ENCODE data around the gene IL22RA1.

Gene IL22RA1

DNA sequence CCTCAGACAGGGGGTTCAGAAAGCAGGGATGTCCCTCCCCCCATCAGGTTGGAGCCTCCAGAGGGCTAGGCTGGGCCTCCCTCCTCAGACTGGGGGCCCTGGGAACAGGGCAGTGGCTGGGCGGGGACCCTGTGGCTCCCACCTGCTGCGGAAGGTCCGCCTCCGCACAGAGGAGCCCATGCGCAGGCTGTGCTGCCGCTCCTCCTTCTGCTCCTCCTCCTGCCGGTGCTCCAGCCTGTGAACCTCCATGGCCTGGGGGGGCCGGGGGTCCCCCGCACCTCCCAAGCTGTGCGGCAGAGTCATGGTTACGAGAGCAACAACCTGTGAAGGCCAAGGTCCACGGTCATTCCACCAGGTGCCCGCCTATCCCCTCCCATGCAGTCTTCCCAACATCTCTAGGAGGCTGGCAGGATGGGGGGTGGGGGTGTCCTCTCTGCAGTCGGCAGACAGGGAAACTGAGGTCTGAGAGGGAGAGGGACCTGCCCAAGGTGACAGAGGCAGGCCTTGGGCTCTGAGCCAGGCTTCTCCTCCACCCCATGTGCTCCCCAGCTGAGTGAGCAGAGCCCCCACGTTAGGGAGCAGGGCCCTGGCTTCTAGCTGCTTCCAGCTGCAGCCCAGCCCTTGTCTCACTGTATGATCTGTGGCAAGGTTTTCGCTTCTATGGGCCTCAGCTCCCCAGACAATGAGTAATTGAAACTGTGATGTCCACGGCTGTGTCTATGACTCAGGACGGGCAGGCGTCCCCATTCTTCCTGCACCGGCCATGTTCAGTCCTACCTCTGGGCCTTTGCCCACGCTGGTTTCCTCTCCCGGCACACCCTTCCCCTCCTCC lies 34.4 kb downstream of the IL22RA1 start:
- Histone ChIP-seq H3K9ac (ENCODE audit: low read depth, low read length) (no peak overlapping the region), H3K4me1 (ENCODE audit: insufficient read depth, low read length) (peaks cover 11% of the 10 kb centered on the region), H3K36me3 (ENCODE audit: insufficient read depth, low read length) (no peaks in the 10 kb centered on the region), H3K9me3 (ENCODE audit: control insufficient read depth, insufficient read depth, low read length) (no peaks in the 10 kb centered on the region)

- peaks cover 11% of the 10 kb centered on the region for H3K4me1 ChIP-seq (ENCODE audit: insufficient read depth, low read length)
- no peaks in the 10 kb centered on the region for H3K9me3 ChIP-seq (ENCODE audit: control insufficient read depth, insufficient read depth, low read length)
- H3K36me3 ChIP-seq (ENCODE audit: insufficient read depth, low read length) = no peaks in the 10 kb centered on the region
- H3K9ac ChIP-seq (ENCODE audit: low read depth, low read length) = no peak overlapping the region
Observed at GRCh38 chr1:24107462-24108138, 35.3 kb downstream of the IL22RA1 start.

DNA sequence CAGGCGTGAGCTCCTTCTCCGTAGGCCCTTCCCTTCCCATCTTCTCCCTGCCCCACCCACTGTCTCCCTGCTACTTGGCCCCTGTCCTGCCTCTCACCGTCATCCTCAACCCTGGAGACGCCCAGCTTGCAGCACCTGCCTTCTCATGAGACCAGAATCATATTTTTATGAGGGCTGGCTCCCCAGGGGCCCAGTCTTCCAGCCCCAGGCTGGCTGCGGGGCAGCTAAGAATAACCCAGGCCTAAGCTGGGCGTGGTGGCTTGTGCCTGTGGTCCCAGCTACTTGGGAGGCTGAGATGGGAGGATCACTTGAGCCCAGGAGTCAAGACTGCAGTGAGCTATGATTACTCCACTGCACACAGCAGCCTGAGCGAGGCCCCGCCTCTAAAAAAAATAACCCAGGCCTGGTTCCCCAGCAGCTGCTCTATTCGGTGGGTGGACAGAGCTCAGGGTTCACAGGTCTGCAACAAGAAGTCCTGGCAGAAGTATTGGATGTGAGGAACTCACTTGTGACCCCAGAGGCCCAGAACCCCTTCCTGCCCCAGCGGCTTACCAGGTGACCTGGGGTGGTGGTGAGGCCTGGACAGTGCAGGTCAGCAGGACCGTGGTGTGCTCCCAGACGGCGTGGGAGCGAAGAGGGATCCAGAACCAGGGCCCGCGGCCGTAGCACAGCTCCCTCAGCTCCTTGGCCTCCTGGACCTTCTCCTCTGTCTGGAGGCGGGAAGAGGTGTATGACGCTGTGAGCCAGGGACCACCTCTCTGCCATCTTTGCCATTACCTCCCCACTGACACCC lies 37.4 kb downstream of the IL22RA1 start:
- no peaks in the 10 kb centered on the region for H3K9me3 ChIP-seq (ENCODE audit: control insufficient read depth, insufficient read depth, low read length)
- no peak overlapping the region for H3K9ac ChIP-seq (ENCODE audit: low read depth, low read length)
- H3K4me1 ChIP-seq (ENCODE audit: insufficient read depth, low read length) = peaks cover 11% of the 10 kb centered on the region
- H3K36me3 ChIP-seq (ENCODE audit: insufficient read depth, low read length) = no peaks in the 10 kb centered on the region

DNA sequence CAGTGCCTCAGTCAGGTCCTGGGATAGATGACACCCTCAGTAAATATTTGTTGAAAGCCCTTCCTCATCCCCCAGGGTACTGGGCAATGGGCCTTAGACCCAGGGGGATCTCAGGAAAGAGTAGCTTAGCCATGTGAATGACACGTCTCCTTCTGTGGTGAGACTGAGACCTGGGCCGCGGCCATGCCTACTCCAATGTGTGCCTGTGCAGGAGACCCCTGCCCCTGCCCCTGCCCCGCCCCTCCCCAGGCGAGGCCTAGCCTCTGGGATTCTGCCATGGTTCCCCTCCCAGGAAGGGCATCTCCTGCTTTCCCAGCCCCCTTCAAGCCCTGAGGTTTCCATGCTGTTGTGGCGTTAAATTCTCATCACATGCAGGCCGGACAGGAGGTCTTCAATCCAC lies 38.1 kb downstream of the IL22RA1 start:
- no peak overlapping the region for H3K9ac ChIP-seq (ENCODE audit: low read depth, low read length)
- no peaks in the 10 kb centered on the region for H3K36me3 ChIP-seq (ENCODE audit: insufficient read depth, low read length)

DNA sequence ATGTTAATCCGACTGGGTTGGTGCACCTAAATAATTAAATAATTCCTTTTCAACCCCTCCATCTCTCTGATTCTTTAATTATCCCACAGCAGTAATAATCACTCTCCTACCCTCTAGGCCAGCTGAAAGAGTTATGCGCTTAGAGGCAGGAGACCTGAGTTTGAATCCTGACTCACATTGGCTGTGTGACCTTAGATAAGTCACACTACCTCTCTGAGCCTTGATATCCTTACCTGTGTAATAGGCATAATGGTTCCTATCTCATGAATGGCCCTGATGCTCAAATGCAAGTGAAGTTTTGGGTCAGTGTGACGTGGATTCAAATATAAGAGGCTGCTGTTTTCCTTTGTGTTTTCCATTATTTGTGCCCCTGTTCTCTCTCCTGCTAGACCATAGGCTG lies 39.1 kb downstream of the IL22RA1 start:
- Histone ChIP-seq H3K36me3 (ENCODE audit: insufficient read depth, low read length) (no peaks in the 10 kb centered on the region), H3K9ac (ENCODE audit: low read depth, low read length) (no peak overlapping the region), H3K4me1 (ENCODE audit: insufficient read depth, low read length) (peaks cover 11% of the 10 kb centered on the region), H3K9me3 (ENCODE audit: control insufficient read depth, insufficient read depth, low read length) (no peaks in the 10 kb centered on the region)

More for the DNA sequence above, 38.1 kb downstream of the IL22RA1 start:
- no peaks in the 10 kb centered on the region for H3K9me3 ChIP-seq (ENCODE audit: control insufficient read depth, insufficient read depth, low read length)
- peaks cover 11% of the 10 kb centered on the region for H3K4me1 ChIP-seq (ENCODE audit: insufficient read depth, low read length)

DNA sequence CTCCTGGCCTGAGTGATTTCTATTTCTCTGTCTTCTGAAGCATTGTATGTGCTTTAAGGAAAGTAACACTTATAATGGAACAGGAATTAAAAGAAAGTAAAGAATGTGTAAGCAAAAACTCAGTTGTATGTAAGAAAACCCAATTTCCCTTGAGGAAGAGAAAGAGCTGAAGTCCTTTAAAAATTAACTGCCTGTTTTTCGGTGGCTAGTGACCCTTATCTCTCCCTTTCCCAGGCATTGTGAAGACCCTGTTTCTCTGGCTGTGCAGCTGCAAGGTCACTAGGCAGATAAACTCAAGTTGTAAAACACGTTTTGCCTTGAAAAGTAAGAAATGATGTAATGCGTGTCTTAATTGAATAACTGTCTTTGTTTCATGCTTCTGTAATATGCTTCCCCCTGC lies 39.5 kb downstream of the IL22RA1 start:
- H3K4me1 ChIP-seq (ENCODE audit: insufficient read depth, low read length) = peaks cover 11% of the 10 kb centered on the region
- no peaks in the 10 kb centered on the region for H3K9me3 ChIP-seq (ENCODE audit: control insufficient read depth, insufficient read depth, low read length)
- no peaks in the 10 kb centered on the region for H3K36me3 ChIP-seq (ENCODE audit: insufficient read depth, low read length)
- H3K9ac ChIP-seq (ENCODE audit: low read depth, low read length) = no peak overlapping the region

DNA sequence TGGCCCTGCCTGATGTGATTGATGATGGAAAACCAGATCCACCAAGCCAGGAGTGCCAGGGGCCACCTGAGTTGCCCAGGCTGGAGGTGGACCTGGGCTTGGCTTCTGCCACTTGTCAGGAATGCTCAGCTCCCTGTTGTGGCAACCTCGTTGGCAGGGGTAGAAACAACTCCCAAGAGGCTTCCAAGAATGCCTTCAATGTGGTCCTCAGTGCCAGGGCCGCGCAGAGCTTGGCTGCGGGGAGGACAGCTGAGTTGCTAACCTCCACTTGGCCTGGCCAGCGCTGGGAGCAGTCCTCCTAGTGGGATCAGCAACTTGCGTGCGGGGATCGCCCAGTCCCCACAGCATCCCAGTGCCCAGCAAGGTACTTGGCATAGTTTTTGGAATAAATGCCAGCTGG lies 40.0 kb downstream of the IL22RA1 start:
- H3K9me3 ChIP-seq (ENCODE audit: control insufficient read depth, insufficient read depth, low read length) = no peaks in the 10 kb centered on the region
- peaks cover 8% of the 10 kb centered on the region for H3K4me1 ChIP-seq (ENCODE audit: insufficient read depth, low read length)
- no peaks in the 10 kb centered on the region for H3K36me3 ChIP-seq (ENCODE audit: insufficient read depth, low read length)
- H3K9ac ChIP-seq (ENCODE audit: low read depth, low read length) = no peak overlapping the region

- no peaks in the 10 kb centered on the region for H3K9me3 ChIP-seq (ENCODE audit: control insufficient read depth, insufficient read depth, low read length)
- H3K4me1 ChIP-seq (ENCODE audit: insufficient read depth, low read length) = no peaks in the 10 kb centered on the region; the same call in 1 of the 2 replicates
- H3K9ac ChIP-seq (ENCODE audit: low read depth, low read length) = no peak overlapping the region
- H3K36me3 ChIP-seq (ENCODE audit: insufficient read depth, low read length) = no peaks in the 10 kb centered on the region
Observed at GRCh38 chr1:24101796-24102586, 40.9 kb downstream of the IL22RA1 start.

DNA sequence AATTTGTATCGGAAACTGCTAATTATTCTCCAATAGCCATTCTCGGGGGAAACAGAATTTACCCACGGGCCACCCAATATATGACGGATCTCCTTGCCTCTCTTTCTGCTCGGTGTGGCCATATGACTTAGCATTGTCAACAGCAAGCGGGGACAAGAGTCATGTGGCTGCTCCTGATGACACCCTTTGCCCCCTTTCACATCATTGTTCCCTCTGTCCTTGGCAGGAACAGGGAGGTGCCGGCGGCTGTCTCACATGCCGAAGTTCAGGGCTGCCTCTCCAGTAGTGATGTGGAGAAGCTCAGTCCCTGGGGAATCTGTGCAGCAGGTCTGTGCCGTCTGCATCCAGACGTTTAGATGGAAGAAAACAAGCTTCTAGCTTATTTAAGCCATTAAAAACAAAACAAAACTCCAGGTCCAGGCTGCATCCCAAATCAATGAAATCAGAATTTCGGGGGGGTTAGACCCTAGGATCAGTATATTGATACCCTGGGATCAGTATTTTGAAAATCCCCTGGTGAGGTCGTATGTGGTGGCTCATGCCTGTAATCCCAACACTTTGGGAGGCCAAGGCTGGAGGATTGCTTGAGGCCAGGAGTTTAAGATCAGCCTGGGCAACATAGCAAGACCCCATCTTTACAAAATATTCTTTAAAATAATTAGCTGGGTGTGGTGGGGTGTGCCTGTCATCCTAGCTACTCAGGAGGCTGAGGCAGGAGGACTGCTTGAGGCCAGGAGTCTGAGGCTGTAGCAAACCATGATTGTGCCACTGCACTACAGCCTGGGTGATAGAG lies 41.8 kb downstream of the IL22RA1 start:
- Histone ChIP-seq H3K9ac (ENCODE audit: low read depth, low read length) (no peak overlapping the region), H3K9me3 (ENCODE audit: control insufficient read depth, insufficient read depth, low read length) (no peaks in the 10 kb centered on the region), H3K4me1 (ENCODE audit: insufficient read depth, low read length) (no peaks in the 10 kb centered on the region; the same call in 1 of the 2 replicates), H3K36me3 (ENCODE audit: insufficient read depth, low read length) (no peaks in the 10 kb centered on the region)

DNA sequence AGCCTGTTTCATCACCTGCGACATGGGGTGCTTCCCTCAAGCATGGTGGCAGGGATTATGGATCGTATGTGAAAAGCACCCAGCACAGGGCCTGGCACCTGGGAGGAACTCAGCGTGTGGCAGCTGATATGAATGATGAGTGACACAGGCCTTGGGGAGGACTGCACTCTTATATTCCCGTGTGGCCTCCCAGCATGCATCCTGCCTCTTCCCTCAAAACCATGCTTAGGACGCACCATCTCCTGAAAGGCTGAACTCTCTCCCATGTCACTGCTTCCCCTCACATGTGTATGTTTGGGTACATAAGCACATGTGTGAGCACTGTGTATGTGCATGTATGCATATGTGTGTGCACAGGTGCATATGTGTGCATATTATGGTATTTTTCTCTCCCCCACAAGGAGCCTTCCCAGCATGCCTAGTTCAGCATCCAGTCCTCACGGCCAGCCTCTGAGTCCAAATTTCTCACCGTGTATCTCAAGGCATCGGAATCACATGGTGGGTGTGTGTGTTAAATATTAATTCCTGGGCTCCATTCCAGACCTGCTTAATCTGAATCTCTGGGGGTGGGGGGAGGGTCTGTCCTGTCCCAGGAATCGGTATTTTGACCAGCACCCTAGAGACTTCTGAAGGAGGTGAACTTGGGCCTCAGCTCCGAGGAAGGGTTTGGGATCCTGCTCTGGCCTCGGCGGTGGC lies 43.8 kb downstream of the IL22RA1 start:
- H3K9me3 ChIP-seq (ENCODE audit: control insufficient read depth, insufficient read depth, low read length) = no peaks in the 10 kb centered on the region

GRCh38 chr1:24098102-24098501 lies 44.8 kb downstream of the IL22RA1 start:
- Histone ChIP-seq H3K4me1 (ENCODE audit: insufficient read depth, low read length) (no peaks in the 10 kb centered on the region; the same call in 1 of the 2 replicates), H3K9me3 (ENCODE audit: control insufficient read depth, insufficient read depth, low read length) (no peaks in the 10 kb centered on the region), H3K9ac (ENCODE audit: low read depth, low read length) (no peak overlapping the region), H3K36me3 (ENCODE audit: insufficient read depth, low read length) (no peaks in the 10 kb centered on the region)

More for the DNA sequence above, 43.8 kb downstream of the IL22RA1 start:
- H3K4me1 ChIP-seq (ENCODE audit: insufficient read depth, low read length) = no peaks in the 10 kb centered on the region; the same call in 1 of the 2 replicates
- H3K9ac ChIP-seq (ENCODE audit: low read depth, low read length) = no peak overlapping the region
- no peaks in the 10 kb centered on the region for H3K36me3 ChIP-seq (ENCODE audit: insufficient read depth, low read length)

- no peaks in the 10 kb centered on the region for H3K36me3 ChIP-seq (ENCODE audit: insufficient read depth, low read length)
- H3K4me1 ChIP-seq (ENCODE audit: insufficient read depth, low read length) = no peaks in the 10 kb centered on the region; the same call in 1 of the 2 replicates
- no peak overlapping the region for H3K9ac ChIP-seq (ENCODE audit: low read depth, low read length)
- no peaks in the 10 kb centered on the region for H3K9me3 ChIP-seq (ENCODE audit: control insufficient read depth, insufficient read depth, low read length)
Observed at GRCh38 chr1:24097663-24098062, 45.3 kb downstream of the IL22RA1 start.

GRCh38 chr1:24096739-24097103 lies 46.2 kb downstream of the IL22RA1 start:
- H3K4me1 ChIP-seq (ENCODE audit: insufficient read depth, low read length) = no peaks in the 10 kb centered on the region; the same call in 1 of the 2 replicates
- H3K9me3 ChIP-seq (ENCODE audit: control insufficient read depth, insufficient read depth, low read length) = no peaks in the 10 kb centered on the region

More at GRCh38 chr1:24096739-24097103, 46.2 kb downstream of the IL22RA1 start:
- no peaks in the 10 kb centered on the region for H3K36me3 ChIP-seq (ENCODE audit: insufficient read depth, low read length)
- H3K9ac ChIP-seq (ENCODE audit: low read depth, low read length) = no peak overlapping the region
